SK-N-MC (cell line): ENCODE data around the gene HSPBP1.

Experiments used
- DNase-seq: peaks from one replicate; pipeline ENCODE4 v3.0.0-alpha.2; 2011; ENCODE audit warnings: low read depth, low spot score
- H3K27ac ChIP-seq: fragments of 200-600 bp; sonication (generic); 2 replicates; pipeline ENCODE4 v1.5.1; 2016; ENCODE audit warnings: mixed run types
- H3K36me3 ChIP-seq: fragments of 200-600 bp; sonication (generic); 2 replicates; pipeline ENCODE4 v1.6.1; 2017; ENCODE audit warnings: antibody characterized with exemption, low read length, mixed read lengths; ENCODE audit not compliant: insufficient read depth
- H3K4me3 ChIP-seq: fragments of 200-600 bp; sonication (generic); 2 replicates; pipeline ENCODE4 v1.5.1; 2016
- H3K9ac ChIP-seq: fragments of 200-600 bp; sonication (generic); 2 replicates; pipeline ENCODE4 v1.8.0; 2017; ENCODE audit warnings: mixed run types, mixed read lengths; ENCODE audit not compliant: insufficient read length
- H3K9me3 ChIP-seq: fragments of 200-600 bp; sonication (generic); 2 replicates; pipeline ENCODE4 v1.6.1; 2017; ENCODE audit warnings: low read depth, mild to moderate bottlenecking, antibody characterized with exemption, low read length, moderate library complexity, mixed read lengths
- EZH2 ChIP-seq: fragments of 200-600 bp; sonication (generic); IDR thresholded peaks from one replicate; pipeline ENCODE4 v1.6.1; 2017; ENCODE audit warnings: antibody characterized with exemption
- FOXP2 ChIP-seq: optimal IDR thresholded peaks from 2 replicates; pipeline ENCODE3; 2011; ENCODE audit warnings: mild to moderate bottlenecking, moderate library complexity; ENCODE audit not compliant: insufficient read depth; ENCODE audit errors: extremely low read length, control extremely low read depth
- POLR2AphosphoS5 ChIP-seq: IDR thresholded peaks from 2 replicates; pipeline ENCODE4 v1.6.1; 2012; ENCODE audit warnings: mild to moderate bottlenecking, low read depth, low read length, borderline replicate concordance

HSPBP1 gene

GRCh38 chr19:55224038-55224665, 55.8 kb downstream of the HSPBP1 start:
- Histone ChIP-seq H3K27ac (no peak overlapping the region), H3K4me3 (no peak overlapping the region), H3K36me3 (no peaks in the 10 kb centered on the region; the same call in 1 of the 2 replicates), H3K9me3 (no peaks in the 10 kb centered on the region), H3K9ac (no peak overlapping the region)
- no peak for DNase-seq
- TF ChIP-seq EZH2 (no peak), FOXP2 (no peak), POLR2AphosphoS5 (no peak; the same call in 1 of the 2 replicates)

DNA sequence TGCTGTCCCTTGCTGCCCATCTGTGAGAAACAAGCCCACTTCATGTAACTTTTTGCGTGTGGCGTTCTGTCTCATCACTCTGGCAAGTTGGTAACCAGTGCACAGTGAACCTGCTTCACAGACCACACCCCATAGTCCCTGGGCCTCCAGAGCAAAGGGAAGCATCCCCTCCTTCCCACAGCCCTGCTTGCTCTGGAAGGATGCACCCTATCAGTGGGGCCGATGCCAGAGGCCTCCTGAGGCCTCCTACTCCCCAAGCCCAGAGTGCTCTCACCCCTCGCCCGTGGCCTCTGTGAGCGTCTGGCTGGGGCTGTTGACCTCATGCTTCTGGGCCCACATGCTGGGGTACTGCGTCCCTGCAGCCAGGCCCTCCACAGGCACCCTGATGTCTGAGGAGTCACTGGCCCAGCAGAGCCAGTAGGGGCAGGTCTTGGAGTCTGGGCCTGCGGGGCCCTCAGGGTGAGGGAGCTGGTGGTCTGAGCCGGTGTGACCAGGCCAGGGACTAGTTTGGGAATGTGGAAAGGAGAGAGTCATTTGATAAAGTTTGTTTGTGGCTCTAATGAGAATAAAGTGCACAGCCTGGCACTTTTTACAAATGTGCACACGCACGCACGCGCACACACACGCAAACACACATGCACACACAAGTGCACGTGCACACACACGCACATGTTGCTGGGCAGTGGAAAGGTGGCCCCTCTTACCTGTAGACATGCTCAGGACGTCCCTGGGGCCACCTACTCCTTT, 56.4 kb downstream of the HSPBP1 start:
- no peak for TF ChIP-seq FOXP2
- no peak for TF ChIP-seq POLR2AphosphoS5
- no peak for TF ChIP-seq EZH2
- DNase-seq: no peak
- Histone ChIP-seq H3K36me3 (no peaks in the 10 kb centered on the region), H3K9ac (no peak overlapping the region), H3K9me3 (no peaks in the 10 kb centered on the region), H3K27ac (no peak overlapping the region), H3K4me3 (no peak overlapping the region)

DNA sequence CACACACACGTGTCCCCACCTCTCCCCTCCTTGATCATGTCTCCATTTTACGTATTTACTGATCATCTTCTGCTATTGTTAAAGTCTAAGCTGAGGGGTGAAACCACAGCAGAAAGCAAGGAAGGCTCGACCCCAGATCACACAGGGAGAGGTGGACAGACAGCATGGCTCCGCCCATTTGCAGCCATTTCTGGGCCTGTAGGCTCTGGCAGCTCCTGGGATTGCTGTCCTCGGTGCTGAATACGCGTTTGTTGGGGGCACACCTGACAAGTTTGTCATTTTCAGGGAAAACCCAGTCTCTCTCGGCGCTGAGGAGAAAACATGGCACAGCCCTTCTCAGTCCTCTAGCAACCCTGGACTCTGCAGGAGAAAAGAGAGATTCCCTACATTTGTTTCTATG, 59.4 kb downstream of the HSPBP1 start:
- no peak overlapping the region for H3K4me3 ChIP-seq
- TF ChIP-seq POLR2AphosphoS5: no peak
- TF ChIP-seq EZH2: no peak
- no peak for TF ChIP-seq FOXP2
- H3K36me3 ChIP-seq: no peaks in the 10 kb centered on the region
- H3K9me3 ChIP-seq: no peaks in the 10 kb centered on the region
- H3K27ac ChIP-seq: no peak overlapping the region
- no peak for DNase-seq
- H3K9ac ChIP-seq: no peak overlapping the region

DNA sequence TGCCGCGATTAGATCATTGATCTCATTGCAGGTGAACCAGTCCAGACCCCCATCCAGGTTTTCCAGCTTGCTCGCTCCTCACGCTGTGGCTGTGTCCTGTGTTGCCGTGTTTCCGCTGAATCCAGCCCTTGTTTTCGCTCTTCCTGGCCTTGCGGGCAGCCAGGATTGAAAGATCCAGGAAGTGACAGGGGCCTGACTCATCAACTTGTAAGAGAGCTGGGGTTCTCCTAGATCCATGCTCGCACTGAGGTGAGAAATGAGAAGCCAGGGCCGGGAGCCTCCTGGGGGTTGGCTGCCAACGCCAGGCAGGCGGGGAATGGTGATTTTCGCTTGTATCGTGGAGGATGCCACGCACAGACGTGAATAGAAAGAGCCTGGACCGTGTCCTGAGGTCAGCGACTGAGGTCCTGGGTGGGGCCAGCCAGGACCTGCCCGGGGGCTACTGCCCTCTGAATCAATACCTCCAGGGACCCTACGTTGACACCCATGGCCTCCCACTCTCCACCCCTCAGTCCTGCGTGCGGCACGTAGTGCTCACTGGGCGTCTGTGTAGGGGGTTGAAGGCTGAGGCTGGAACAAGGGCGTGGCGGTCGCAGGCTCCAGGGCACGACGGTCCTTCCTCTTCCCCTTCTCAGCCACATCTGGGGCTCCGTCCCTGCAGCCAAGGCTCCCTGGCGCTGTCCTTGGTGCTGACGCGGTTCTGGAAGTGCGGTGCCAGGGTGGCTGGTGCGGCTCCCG, 63.3 kb downstream of the HSPBP1 start:
- H3K9me3 ChIP-seq: no peaks in the 10 kb centered on the region
- no peaks in the 10 kb centered on the region for H3K36me3 ChIP-seq
- peak overlapping the region; percentile 74 for H3K4me3 ChIP-seq
- DNase-seq: peak; percentile 39
- H3K9ac ChIP-seq: peak overlapping the region; percentile 48
- no peak for TF ChIP-seq POLR2AphosphoS5
- TF ChIP-seq FOXP2: peak; percentile 60
- TF ChIP-seq EZH2: no peak
- H3K27ac ChIP-seq: no peak overlapping the region

GRCh38 chr19:55213547-55213946, 66.4 kb downstream of the HSPBP1 start:
- Histone ChIP-seq H3K4me3 (no peak overlapping the region), H3K27ac (no peak overlapping the region), H3K36me3 (no peaks in the 10 kb centered on the region), H3K9me3 (no peaks in the 10 kb centered on the region), H3K9ac (no peak overlapping the region)
- TF ChIP-seq EZH2: no peak
- TF ChIP-seq POLR2AphosphoS5: no peak
- no peak for TF ChIP-seq FOXP2
- no peak for DNase-seq

DNA sequence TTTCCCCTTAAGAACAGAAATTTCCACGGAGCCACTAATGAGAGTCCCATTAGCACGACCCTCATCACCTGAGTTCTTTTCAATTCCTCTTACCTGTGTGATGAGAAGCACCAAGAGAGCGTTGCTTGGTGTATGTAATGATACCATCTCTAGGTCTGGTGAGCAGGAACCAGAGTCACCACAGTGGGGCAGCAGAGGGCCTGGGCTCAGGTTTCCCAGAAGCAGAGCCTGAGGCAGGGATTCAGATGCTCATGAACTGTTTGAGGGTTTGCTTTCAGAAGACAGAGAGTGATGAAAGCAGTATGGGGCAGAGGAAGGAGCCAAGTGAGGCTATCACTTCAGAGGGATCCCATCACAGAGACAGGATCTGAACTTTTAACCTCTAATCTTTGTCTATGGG, 67.5 kb downstream of the HSPBP1 start:
- no peak overlapping the region for H3K9ac ChIP-seq
- no peak overlapping the region for H3K4me3 ChIP-seq
- DNase-seq: peak; percentile 20
- H3K36me3 ChIP-seq: no peaks in the 10 kb centered on the region
- H3K9me3 ChIP-seq: no peaks in the 10 kb centered on the region
- no peak overlapping the region for H3K27ac ChIP-seq
- no peak for TF ChIP-seq FOXP2
- TF ChIP-seq POLR2AphosphoS5: no peak
- no peak for TF ChIP-seq EZH2
